HTERT RPE-1 (cell line): ENCODE measurements around the gene SHF.

Source experiments
- in situ Hi-C: fragments of 300-500 bp; cut with MboI; formaldehyde crosslinking; loops from 4 replicates; pipeline ENCODE4 v1.14.3; 2020; ENCODE audit warnings: low sequenced_read_pairs

SHF gene

GRCh38 chr15:45199136-45199810 is 11.5 kb upstream of the SHF start:
- in situ Hi-C loops = no loop called here

GRCh38 chr15:45198337-45199135 is 10.8 kb upstream of the SHF start:
- in situ Hi-C loops = no loop called here

- in situ Hi-C loops = no loop called here
Measured at GRCh38 chr15:45197512-45197911, 9.7 kb upstream of the SHF start.

DNA sequence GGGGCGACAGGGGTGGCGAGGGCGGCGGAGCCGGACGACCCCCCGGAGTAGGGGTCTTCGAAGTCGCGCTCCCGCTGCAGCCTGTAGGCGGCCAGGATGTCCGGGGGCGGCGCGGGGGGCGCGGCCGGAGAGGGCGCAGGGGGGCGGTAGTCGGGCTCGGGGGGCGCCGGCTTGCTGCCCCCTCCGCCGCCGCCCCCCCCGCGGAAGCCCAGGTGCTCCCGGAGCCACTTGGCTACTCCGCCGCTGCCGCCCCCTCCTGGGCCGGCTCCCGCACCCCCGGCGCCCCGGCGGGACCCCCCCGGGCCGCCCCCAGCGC is 230 bp downstream of the SHF start:
- in situ Hi-C loops = no loop called here

GRCh38 chr15:45186771-45187577 is 792 bp downstream of the SHF start:
- in situ Hi-C loops = no loop called here

GRCh38 chr15:45185903-45186770 is 1.6 kb downstream of the SHF start:
- in situ Hi-C loops = no loop called here

- in situ Hi-C loops = no loop called here
Measured at GRCh38 chr15:45185069-45185779, 2.5 kb downstream of the SHF start.

DNA sequence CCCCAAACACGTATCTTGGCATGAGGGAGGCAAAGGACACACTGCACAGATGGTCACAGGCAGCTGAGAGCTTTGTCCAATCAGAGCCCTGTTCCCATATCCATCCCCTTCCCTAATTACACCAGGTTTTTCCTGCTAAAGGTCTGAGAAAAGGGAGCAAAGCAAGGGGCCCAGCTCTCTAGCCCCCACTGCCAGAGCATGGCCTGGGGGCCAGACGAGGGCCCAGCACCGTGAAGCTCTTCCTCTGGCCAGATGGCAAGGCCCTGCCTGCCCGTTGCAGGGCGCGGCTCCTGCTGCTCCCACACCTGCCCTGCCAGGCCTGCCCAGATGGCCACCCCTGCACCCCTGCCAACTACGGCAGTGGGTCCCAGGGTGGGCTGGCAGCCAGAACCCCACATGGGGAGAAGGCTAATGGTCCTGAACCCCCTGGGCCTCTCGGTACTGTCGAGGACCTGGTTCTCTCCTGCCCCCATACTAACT is 3.2 kb downstream of the SHF start:
- in situ Hi-C loops = no loop called here

GRCh38 chr15:45183511-45183910 is 4.3 kb downstream of the SHF start:
- in situ Hi-C loops = no loop called here

DNA sequence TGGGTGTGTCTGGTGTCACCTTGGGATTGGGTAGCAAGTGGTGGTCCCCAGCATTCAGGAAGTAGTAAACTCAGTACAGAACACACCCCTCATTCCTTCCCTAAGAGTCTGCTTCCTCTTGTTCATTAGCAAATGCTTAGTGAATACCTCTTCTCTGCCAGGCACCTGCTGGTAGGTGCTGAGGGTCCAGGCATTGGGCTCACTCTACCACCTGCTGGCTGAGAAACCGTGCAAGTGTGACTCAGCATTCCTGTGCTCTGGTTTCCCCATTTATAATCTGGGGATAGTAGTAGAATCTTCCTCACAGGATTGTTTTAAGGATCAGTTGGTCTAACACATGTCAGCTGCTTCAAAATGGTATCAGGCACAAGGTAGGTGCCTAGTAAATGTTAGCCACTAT is 4.8 kb downstream of the SHF start:
- in situ Hi-C loops = no loop called here

GRCh38 chr15:45181491-45182285 is 6.1 kb downstream of the SHF start:
- in situ Hi-C loops = no loop called here

DNA sequence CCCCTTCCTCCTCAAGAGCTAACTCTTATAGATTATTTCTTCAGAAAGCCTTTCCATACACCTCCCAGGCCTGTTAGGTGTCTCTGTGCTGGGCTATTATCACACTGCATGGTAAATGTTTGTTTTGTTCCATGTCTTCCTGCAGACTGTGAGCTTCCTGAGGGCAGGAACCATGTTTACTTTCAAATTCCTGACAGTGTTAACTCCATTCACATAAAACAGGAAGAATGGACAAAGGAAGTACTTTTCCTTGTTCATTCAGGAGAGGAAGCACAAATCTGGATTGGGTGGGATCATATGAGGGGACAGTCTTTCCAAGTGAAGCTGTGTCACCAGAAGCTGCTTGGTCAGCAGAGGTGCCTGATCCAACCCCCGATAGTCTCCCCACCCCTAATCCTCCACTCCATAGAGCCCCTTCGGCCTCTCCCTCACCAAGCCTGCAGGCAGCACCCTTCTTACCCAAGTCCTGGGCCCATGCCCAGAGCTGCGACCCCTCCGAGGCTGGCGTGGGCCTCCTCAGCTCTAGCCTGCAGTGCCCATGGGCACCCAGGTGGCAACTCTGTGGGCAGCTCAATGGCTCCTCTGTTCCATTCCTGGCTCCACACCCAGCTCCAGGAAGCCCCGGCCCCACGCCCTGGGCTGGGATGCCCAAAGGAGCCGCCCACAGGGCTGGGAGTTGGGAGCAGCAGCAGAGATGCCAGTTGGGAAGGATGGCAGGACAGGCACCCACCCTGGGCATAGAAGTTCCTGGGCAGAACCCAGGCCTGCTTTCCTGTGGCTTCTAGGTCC is 6.9 kb downstream of the SHF start:
- in situ Hi-C loops = no loop called here

- in situ Hi-C loops = no loop called here
Measured at GRCh38 chr15:45180201-45180600, 7.6 kb downstream of the SHF start.

DNA sequence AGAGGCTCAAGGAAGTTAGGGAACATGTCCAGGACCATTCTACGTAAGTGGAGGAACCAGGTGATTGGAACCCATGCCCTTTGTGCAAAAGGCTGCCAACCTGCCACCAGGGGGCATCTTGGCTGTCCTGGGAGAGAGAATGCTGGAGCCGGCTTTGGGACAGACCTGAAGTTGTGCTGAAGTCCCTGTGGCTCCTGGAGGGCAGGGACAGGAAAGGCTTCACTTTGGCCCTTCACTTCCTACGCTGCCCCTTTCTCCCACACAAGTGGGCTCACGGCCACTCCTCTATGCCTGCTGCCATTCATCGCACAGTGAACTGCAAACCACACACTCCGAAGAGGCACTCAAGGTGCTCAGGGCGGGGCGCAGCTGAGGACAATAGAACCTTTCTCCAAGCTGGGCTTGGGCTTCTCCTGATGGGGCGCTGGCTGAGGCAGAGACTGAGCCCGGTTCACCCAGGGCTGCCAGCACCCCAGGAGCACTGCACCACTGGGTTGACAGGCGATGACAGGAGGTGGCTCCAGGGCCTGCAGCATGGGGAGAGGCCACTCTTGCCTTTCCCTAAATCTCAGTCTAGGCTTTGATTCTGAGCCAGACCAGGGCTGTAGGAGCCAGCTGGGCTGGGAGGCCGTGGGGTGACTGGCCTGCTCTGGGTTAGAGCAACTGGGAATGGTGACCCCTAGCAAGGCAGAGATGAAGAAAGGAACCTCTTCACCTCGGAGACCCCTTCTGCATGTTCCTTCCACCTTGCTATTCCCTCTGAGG is 8.4 kb downstream of the SHF start:
- in situ Hi-C loops = no loop called here

- in situ Hi-C loops = no loop called here
Measured at GRCh38 chr15:45177285-45177684, 10.5 kb downstream of the SHF start.

- in situ Hi-C loops = no loop called here
Measured at GRCh38 chr15:45174577-45174976, 13.2 kb downstream of the SHF start.

DNA sequence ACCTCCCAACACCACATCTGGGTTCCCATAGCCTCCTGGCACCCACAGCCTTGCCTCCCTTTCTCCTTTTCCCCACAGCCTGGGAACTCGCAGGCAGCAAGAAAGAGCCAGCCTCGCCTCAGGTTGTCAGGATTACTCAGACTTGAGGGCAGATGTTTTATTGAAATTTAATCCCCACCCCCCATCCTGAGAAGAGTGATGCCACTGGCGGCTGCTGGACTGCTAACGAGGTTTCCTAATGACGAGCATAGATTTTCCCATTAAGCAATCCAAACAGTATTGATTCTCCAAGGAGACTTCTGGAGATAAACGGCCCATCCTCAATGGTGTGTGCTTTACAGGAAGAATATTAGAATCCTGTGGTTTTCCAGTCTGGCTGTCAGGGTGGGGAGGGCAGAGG is 13.7 kb downstream of the SHF start:
- in situ Hi-C loops = no loop called here

DNA sequence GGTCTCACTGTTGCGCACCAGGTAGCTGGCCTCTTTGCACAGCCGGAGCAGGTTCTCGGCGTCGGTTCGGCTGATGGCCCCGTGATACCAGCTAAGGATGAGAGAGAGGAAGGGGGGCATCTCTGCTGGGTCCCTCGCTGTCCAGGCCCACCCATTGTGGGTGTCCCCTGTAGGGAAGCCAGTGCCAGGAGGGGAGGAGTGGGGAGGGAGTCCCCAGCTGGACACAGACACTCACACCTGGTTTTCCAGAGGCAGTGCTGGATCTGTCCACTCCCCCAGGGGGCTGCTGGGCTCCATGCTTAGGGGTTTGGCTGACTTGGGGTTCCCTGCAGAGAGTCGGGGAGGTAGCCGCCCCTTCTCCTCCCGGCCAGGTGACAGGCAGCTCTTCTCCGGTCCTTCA is 15.9 kb downstream of the SHF start:
- in situ Hi-C loops = no loop called here
